Anterior cingulate cortex (tissue), 58 donors: ENCODE results near the gene KIF16B.
"Not testable (repeated sequence)": the region's sequence is repeated elsewhere in the genome, so short reads cannot be mapped to it uniquely, and the experiment has no call there.

Source experiments
- DNase-seq, 58 donors: peaks; one replicate each; lab custom pipeline; 2025; lab: John Stamatoyannopoulos, UW

Gene KIF16B

DNA sequence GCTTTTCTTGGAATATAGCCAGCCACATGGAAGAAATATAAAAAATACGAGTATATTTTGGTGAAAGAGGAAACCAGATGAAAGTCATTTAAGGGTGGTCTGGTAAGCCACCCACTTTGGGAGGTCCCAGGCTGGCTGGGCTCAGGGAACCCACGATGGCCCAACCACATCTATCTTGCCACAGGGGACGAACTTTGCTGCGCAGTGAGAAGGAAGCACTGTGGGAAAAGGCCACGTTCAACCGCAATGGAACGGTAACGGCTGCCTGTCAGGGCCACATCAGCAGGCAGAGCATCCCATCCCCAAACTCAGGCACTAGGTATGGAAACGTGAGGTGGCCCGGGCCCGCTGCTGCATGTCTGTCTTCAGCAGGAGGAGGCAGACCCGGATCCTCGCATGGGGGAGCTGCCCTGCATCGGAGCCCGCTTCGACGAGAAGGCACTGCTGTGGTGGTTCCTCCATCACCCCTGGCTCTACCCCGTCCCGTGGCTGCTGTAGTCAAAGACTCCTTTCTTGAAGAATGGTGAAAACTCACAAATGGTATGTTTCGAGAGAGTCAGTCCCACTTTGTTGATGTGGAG, 300.4 kb downstream of the KIF16B start:
- DNase-seq = no peak

DNA sequence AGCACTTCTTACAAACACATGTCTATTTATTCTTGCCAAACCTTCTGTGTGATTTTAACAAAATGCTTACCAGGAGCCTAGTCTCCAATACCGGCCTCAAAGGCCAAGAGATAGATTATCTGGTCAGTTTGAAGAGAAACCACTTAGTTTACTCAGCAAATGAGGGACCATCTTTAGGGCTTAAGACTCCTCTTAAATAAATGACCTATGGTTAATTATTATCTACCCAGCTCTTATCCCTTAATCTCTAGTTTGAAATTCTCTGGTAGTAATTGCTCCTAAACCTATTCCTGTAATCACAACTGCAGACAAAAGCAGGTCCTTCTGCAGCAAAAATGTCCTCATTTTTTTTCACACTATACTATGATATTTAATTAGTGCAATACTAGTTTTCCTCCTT, 301.8 kb downstream of the KIF16B start:
- DNase-seq = no peak

DNA sequence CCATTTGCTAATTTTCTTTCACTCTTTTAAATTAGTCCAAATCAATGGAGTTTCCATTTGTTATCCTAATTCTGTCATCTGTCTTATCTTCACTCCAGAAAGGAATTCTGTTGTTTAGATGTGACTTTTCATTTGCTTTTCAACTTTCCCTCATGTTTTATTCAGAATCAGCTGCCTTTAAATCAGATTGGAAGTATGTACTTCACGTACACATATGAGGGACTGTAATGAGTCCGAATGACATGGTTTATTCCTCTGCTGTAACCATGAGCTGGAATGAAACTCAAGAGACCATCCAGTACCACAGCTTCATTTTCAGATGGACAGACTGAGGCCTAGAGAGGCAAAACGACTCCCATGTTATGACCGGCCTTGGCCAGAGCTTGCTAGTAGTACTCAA, 302.3 kb downstream of the KIF16B start:
- DNase-seq = no peak

DNA sequence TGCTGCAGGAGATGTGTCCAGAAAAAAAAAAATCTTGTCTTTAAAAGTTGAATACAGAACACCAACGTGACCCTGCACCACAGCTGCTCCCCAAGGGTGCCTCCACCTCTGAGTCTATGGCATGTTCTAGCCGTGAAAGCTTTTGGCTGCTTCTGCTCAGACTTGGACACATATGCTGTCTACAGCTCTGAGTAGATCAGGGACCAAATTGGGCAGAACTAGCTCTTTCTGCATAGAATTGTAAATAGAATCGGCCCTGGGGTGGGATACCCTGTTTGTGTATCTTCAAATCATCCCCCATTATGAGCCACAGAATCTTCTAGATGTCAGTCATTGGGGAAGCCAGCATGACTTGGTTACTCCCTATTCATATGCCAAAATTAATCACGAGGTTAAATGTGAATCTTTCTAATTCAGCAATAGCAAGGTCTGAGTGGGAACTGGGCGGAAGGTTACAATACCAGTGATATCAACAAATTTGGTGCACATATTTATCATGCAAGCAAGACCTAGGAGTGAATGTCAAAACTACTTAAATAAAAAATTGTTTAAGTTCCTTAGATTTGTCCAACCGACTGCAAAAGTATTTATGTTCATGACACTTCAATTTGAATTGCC, 302.8 kb downstream of the KIF16B start:
- no peak for DNase-seq

DNA sequence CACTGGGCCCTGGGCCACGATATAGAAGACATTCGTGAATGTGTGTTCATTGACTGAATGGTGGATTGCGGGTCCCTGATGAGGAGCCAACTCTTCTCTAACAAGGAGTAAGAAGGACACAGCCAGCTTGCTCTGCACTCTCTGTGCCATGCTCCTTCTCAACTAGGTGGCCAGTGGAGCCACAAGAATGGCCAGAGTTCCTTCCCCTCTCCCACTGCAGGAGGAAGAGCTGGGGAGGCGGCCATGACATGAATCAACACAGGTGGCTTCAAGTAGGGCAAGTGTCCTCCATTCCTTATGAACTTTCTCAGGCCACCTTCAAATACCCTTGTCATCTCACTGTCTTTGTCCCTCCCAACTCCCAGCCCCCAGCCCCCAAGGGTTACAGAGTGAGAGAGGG, 305.7 kb downstream of the KIF16B start:
- no peak for DNase-seq

DNA sequence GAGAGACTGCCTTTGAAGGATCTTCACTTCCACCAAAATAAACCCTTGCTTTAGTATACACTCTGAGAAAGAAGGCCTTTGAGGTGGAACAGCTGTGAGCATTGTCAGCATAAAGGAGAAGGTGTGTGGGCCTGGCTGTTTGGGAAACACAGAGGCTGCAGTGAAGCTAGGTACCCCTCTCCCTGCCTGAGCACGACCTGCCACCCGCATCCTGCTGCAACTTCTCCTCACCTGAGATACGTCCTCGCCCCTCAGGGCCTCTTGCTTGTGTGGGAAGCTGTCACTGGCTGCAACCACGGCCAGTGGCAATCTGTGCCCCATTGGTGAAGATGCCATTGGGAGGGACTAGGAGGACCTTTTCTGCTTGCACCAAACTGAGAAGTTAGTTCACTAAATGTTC, 307.9 kb downstream of the KIF16B start:
- DNase-seq = no peak

DNA sequence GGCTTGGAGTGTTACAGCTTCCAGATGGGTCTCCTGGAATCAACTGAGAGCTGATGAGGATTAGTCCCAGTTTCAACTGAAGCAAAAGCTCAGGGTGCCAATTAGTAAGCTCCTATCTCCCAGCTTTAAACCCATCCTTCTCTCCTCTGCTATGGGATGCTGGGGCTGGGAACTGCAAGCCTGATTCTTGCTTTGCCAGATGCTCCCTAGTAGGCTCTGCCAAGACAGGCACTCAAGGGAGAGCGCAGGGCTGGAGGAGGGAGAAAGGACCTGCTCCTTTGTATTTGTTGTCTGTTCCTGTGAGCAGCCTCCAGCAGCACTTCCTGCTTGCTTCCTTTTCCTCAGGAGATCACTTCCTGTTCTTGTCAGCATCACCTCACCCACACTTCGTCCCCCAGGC, 309.7 kb downstream of the KIF16B start:
- peak in 24 of 58 donors; percentile 1 to 65 (median 20) for DNase-seq

DNA sequence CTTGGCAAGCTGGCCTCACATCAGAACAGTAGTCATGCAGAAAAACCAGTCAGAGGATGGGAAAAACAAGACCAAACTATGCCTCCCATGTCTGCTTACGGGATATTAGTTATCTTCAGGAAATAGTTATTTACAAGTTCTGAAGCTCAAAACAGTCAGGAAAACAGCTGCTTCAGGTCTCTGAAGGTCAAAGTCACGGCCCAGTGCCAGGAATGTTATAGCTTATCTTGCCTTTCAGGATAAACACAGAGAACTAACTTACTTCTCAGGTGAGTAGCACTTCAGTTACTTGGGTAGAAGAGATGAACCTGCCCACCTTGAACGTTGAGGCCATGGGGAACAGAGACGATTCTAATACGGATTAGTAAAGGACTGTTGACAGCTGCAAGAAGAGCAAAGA, 310.7 kb downstream of the KIF16B start:
- no peak for DNase-seq

DNA sequence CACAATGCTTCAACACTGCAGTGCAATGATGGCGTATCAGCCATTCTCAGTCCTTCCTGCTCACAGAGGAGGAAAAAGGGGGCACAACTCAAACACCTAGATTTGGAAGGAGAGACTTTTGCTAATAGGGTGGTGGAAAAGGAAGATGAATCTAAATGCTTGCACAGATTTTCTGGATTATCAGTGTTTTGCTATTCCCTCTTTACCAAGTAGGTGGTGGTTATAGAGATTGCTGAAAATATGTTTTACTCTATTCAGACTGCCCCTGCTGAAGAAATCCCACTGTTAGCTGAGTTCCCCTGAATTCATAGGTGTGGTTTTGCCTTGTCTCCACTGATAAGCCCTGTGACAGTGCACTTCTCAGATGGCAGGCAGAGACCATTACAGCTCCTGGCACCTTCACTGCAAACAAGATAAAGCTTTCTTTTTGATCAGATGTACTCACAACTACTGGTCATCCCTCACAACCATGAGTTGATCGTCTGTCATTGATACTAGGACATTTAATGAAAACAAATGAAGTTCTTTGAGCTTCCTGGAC, 311.4 kb downstream of the KIF16B start:
- no peak for DNase-seq

DNA sequence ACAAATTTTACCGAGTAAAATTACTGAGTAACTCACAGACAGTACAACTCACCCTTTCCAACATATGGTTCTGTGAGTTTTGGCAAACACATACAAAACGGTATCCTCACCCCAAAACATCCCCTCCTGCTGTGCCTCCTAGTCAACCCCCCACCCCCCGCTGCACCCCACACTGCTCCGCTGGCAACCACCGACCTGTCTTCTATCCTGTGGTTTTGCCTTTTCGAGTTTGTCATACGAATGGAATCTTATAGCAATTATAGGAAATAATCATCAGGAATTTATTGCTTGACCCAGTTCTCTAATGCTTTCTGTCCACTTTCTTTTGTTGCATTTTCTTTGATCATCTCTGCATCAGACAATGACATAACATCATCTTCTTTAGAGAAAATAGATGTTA, 312.3 kb downstream of the KIF16B start:
- DNase-seq = no peak

DNA sequence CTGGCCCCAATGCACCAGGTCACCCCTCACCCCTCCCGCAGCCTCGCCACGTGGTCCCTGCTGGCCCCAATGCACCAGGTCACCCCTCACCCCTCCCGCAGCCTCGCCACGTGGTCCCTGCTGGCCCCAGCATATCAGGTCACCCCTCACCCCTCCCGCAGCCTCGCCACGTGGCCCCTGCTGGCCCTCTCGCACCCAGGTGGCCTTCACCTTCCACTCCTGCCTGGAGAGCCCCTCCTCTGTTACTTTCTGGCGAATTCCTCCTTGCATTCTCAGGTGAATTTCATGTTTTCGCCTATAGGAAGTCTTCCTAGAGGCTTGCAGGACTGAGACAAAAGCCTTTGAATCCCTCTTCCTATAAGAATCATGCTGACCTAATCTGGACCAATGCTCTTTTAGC, 313.1 kb downstream of the KIF16B start:
- DNase-seq = not testable (repeated sequence)

DNA sequence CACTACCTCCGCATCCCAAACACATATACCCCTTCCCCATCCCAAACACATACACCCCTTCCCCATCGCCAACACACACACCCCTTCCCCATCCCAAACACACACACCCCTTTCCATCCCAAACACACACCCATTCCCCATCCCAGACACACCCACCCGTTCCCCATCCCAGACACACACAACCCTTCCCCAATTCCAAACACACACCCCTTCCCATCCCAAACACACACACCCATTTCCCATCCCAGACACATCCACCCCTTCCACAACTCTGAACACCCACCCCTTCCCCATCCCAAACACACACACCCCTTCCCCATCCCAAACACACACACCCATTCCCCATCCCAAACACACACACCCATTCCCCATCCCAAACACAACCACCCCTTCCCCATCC, 314.5 kb downstream of the KIF16B start:
- no peak for DNase-seq

DNA sequence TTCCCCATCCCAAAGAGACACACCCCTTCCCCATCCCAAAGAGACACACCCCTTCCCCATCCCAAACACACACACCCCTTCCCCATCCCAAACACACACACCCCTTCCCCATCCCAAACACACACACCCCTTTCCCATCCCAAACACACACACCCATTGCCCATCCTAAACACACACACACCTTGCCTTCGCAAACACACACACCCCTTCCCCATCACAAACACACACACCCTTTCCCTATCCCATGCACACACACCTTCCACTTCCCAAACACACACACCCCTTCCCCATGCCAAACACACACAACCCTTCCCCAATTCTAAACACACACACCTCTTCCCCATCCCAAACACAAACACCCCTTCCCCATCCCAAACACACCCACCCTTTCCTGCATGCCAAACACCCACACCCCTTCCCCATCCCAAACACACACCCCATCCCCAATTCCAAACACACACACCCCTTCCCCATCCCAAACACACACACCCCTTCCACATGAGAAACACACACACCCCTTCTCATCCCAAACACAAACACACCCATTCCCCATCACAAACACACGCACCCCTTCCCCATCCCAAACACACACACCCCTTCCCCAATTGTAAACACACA, 315.3 kb downstream of the KIF16B start:
- no peak for DNase-seq

DNA sequence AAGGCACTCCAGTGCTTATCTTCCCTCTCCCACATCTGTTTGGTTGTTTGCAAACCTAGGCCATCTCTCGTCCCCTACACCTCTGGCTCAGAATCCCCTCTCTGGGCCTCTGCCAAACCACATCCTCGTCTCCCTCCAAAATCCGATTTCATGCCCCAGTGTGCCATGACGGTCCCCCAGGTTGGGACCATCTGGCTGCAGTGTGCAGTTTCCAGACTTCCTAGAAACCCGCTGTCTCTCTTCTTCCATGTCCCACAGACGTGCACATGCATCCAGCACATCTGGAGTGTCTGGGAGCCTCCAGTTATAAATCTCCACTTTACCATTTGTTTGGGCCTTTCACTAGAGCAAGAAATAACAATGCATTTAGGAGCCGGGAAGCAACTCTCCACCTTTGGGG, 316.2 kb downstream of the KIF16B start:
- DNase-seq = no peak

DNA sequence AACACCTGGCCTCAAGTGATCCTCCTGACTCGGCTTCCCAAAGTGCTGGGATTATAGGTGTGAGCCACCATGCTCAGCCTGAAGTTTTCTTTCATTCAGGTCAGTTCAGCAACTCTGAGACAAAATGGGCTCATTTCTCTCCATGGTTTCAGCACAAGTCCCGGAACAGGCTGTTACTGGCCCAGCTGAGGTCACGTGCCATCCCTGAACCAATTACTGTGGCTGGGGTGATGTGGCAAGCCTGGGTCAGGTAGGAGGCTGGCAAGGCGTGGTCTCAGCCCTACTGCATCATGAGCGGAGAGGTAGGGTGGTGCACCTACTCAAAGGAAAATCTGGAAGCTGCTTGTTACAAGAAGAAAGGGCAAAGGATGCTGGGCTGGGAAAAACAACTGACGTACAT, 326.4 kb downstream of the KIF16B start:
- DNase-seq = no peak

DNA sequence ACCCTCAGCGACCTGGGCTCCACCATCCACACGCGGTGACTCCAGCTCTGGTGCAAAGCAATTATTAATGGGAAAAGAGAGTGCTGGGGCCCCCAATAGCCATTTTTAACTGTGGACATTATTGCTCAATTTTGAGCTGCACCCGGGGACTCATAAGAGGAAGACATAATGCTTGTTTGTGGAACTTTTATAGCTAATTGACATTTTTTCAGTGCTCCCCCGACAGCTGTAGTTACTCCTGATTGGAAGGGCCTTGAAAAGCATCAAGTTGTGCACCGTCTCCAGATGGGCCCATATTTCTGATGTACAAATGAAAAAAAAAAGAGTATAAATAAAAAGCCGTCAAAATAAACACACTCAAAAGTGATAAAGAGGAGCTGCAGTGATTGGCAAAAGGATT, 327.0 kb downstream of the KIF16B start:
- DNase-seq = no peak

DNA sequence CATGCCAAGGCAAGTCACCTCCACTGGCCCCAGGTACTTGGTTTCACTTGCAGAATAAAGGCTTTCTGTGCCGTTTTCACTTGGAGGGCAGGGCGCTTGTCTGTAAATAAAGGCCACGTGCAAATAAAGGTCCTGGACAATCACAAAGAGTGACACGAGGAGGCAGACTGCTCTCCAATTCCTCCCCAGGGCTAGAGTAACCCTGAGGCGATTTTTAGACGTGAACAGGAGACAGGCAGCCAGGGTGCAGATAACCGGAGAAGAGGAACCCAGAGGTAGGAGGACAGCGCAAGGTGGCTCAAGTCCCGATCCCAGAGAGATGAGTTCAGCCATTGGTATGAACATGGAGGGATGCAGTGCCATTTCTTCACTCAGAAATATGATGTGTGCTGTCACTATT, 327.4 kb downstream of the KIF16B start:
- no peak for DNase-seq

DNA sequence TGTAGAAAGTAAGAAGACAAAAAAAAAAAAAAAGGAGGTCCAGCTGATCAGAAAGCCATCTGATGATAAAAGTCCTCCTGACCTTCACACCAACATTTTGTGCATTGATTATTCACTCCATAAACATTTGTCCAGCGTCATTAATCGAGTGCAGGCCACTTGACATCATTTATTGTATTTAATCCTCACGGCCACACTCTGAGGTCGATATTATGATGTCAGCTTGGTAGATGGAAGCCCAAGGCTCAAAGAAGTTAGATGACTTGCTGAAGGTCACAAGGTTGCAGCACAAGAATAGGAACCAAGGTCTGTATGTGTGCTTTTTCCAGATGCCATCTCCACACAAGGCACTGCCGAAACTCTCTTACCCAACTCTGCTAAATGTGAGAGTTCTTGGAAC, 328.4 kb downstream of the KIF16B start:
- no peak for DNase-seq

DNA sequence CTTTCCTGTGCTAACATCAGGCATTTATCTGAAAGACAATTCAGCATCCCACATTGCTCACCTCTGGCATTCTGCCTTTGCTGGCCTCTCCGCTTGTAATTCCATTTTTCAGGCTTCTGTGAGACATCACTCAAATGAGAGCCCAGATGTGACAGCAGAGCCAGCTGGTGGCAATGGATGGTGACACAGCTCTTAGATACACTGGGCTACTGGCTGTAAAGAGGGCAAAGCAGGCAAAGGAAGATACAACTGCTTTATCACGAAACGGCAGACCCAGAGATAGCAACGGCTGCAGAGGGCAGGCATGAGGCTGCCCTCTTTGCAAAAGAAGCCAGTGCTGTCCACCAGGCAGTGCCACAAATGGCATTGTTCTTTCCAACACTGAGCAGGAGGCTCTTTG, 329.8 kb downstream of the KIF16B start:
- DNase-seq = peak in 11 of 58 donors; percentile 3 to 16 (median 9)

DNA sequence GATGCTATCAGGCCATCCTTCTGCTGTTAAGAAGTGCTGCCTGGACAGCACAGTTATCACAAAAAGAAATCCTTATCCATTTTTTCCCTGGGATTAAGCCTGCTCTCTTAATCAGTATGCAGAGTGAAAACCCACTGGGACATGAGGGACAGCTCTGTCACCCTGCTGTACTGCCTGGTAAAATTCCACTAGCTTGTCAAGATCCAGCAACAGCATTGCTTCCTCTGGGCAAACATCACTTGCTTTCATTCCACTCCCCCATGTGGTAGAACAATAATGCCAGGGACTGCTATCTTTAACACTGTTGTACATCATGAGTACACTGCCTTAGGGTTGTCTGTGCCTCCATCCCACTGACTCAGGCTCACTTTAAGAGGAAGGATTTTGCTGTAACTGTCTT, 331.3 kb downstream of the KIF16B start:
- peak in 23 of 58 donors; percentile 3 to 78 (median 14) for DNase-seq

DNA sequence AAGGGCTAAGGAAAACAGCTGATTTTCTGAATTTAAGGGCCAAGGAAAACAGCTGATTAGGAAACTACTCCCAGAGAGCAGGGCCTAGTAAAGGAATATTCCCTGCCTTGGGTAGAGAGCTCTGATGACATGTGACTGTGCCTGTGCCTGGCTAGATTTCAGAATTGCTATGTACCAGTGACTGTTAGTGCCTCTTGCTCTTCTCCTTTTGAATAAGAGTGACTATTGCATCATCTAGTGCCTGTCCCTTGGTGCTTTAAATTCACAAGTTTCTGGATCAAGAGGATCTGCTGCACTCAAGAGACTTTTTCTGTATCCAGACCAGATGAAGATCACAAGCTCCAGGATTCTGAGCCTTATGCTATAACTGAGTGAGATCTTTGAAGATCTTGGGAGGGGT, 332.9 kb downstream of the KIF16B start:
- DNase-seq = no peak

DNA sequence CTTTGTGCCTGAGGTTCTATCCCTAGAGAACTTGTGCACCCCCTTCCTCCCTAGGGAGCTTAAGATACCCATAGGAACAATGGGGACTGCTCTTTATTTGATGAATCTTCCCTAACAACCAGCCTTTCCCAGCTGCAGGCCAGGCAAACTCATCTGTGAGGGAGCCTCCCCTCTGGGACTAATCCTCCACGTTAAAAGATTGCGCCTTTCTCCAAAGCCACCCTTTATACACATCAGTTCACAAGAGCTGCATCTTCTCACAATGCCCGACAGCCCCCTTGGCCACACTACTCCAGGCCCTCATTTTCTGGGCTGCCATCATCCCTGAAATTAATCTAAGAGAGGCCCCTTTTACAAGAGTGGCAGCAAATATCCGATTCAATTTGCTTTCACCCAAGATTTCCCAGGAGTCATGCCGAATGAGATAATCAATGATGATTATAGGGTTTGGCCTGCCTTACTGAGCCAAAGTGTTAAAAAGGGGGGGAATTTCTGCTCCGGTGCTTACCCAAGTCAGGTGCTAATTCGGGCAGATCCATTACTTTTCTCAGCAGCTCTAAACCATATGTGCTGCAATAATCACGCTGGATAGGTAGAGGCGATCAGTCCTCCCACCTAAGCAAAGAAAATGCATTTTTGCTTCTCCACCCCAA, 336.5 kb downstream of the KIF16B start:
- DNase-seq = no peak
